Measurements from ENCODE around the gene GPATCH4. TPM values are rescaled to one million over a fixed set of nuclear protein-coding genes. Genes with fewer than 3 reads are reported as not detected.

The GPATCH4 gene
- total and polyA plus RNA-seq, 2 donors (not counting 1 experiment from before 2014, with no cell fraction given): 11.3 to 38.3 TPM

DNA sequence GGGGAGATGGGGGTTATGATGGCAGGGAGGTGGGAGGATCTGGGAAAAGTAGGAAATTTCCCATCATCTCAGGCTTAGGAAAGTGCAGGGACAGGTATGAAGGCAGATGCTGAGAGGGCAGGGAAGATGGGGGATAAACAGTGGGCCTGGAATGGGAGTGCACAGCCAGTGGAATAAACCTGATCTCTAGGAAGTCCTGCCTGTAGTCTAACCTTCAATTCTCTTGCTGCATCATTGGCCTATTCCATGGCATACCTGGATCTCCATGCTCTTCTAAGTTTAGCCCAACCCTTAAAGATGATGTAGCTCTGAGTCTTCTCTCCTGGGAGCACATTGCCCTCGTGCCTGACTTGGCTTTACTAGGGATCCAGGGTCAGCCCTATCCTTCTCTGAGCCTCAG, 43.4 kb upstream of the GPATCH4 start:
- H3K4me2 ChIP-seq (replicated peaks; ENCODE audit: low read depth, low read length, poor library complexity, severe bottlenecking): no peak overlapping the region
- H3K9ac ChIP-seq (ENCODE audit: low read length): no peak overlapping the region
- ATAC-seq (ENCODE audit: low read depth) (no peak), DNase-seq (no peak)
- H3K36me3 ChIP-seq (replicated peaks in 1 of 2; ENCODE audit: control extremely low read depth in 1 of 2, control insufficient read depth in 1 of 2, extremely low read depth in 1 of 2, insufficient read depth in 2 of 2, low read length in 1 of 2): no peaks in the 10 kb centered on the region
- peaks cover 0 to 87% (median 55%) of the 10 kb centered on the region in 4 experiments for H3K27me3 ChIP-seq (replicated peaks in 1 of 4; ENCODE audit: control extremely low read depth in 1 of 4, control insufficient read depth in 3 of 4, insufficient read depth in 4 of 4, low read length in 3 of 4)
- peaks cover 0 to 6% (median 0%) of the 10 kb centered on the region in 3 donors for H3K9me3 ChIP-seq (ENCODE audit: control extremely low read depth in 1 of 3, control insufficient read depth in 2 of 3, insufficient read depth in 1 of 3, low read length in 2 of 3)
- H3K4me1 Mint-ChIP-seq: peaks cover 23% of the 10 kb centered on the region
- H3K9me3 Mint-ChIP-seq (ENCODE audit: insufficient read depth): no peaks in the 10 kb centered on the region
- H3K27me3 Mint-ChIP-seq: peaks cover 81% of the 10 kb centered on the region
- TF ChIP-seq, protein P1, sequence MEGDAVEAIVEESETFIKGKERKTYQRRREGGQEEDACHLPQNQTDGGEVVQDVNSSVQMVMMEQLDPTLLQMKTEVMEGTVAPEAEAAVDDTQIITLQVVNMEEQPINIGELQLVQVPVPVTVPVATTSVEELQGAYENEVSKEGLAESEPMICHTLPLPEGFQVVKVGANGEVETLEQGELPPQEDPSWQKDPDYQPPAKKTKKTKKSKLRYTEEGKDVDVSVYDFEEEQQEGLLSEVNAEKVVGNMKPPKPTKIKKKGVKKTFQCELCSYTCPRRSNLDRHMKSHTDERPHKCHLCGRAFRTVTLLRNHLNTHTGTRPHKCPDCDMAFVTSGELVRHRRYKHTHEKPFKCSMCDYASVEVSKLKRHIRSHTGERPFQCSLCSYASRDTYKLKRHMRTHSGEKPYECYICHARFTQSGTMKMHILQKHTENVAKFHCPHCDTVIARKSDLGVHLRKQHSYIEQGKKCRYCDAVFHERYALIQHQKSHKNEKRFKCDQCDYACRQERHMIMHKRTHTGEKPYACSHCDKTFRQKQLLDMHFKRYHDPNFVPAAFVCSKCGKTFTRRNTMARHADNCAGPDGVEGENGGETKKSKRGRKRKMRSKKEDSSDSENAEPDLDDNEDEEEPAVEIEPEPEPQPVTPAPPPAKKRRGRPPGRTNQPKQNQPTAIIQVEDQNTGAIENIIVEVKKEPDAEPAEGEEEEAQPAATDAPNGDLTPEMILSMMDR (IDR thresholded peaks at IDR 0.05): no peak
- TF ChIP-seq EZH2 (IDR thresholded peaks at IDR 0.05; ENCODE audit: borderline replicate concordance, insufficient read depth, low read depth, low read length, poor library complexity, severe bottlenecking): no peak
- H3K4me3 ChIP-seq (ENCODE audit: control extremely low read depth in 1 of 5, extremely low read depth in 1 of 5, insufficient read depth in 1 of 5, low read depth in 2 of 5, low read length in 4 of 5): no peak overlapping the region
- ChIA-PET POLR2A (interaction anchor here (0.6 kb wide), 1 partner anchor 190 kb away, joined by 4 read pairs; no protein-coding TSS in a partner anchor), CTCF (interaction anchor here (1.5 to 4.6 kb wide), 4 partner anchors 13 to 45 kb away, joined by 4 to 29 read pairs (median 5); no protein-coding TSS in a partner anchor)
- intact Hi-C loops (cut with micrococcal nuclease): no loop called here
- H3K27ac ChIP-seq (ENCODE audit: low read length in 2 of 2): no peak overlapping the region
- no CpG with 5 or more reads among the region's 1 CpG for WGBS (ENCODE audit: insufficient coverage)
- H2AFZ ChIP-seq (ENCODE audit: insufficient read depth, low read depth, low read length, poor library complexity, severe bottlenecking): no peak overlapping the region
- H3K4me1 ChIP-seq (ENCODE audit: control insufficient read depth in 2 of 2, insufficient read depth in 2 of 2, low read length in 2 of 2): peaks cover 24 to 28% of the 10 kb centered on the region in 2 donors
- no peaks in the 10 kb centered on the region for H4K20me1 ChIP-seq (ENCODE audit: control insufficient read depth, insufficient read depth, low read length, poor library complexity, severe bottlenecking)
- no peaks in the 10 kb centered on the region for H3K79me2 ChIP-seq (ENCODE audit: control insufficient read depth, insufficient read depth, low read length)
- H3K4me3 Mint-ChIP-seq: no peak overlapping the region
- no peak overlapping the region for H3K27ac Mint-ChIP-seq

DNA sequence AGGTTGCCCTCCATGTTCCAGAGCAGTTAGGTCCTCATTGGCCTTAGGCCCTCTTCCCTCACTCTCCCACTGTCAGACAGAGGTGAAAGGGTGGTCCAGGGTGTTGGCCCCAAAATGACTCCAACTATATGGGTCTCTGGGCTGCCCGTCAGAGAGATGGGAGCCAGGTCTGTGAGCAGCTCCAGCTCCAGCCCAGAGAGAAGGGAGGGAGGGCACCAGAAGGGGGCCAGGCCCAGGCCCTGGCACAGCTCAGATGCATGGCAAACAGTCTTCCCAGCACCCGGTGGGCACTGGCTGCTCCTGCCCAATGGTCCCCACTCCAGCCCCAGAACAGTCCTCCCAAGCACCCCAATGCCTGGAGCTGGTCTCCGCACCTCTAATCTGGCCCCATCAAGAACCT, 42.9 kb upstream of the GPATCH4 start:
- H3K27me3 ChIP-seq (replicated peaks in 1 of 4; ENCODE audit: control extremely low read depth in 1 of 4, control insufficient read depth in 3 of 4, insufficient read depth in 4 of 4, low read length in 3 of 4): peaks cover 0 to 87% (median 55%) of the 10 kb centered on the region in 4 experiments
- 80% methylated on average over 3 of the region's 3 CpGs for WGBS (ENCODE audit: insufficient coverage)

More for the DNA sequence above, 42.9 kb upstream of the GPATCH4 start:
- H3K9me3 ChIP-seq (ENCODE audit: control extremely low read depth in 1 of 3, control insufficient read depth in 2 of 3, insufficient read depth in 1 of 3, low read length in 2 of 3): peaks cover 0 to 6% (median 0%) of the 10 kb centered on the region in 3 donors
- ATAC-seq (ENCODE audit: low read depth) (no peak), DNase-seq (no peak)
- H3K79me2 ChIP-seq (ENCODE audit: control insufficient read depth, insufficient read depth, low read length): no peaks in the 10 kb centered on the region
- H3K36me3 ChIP-seq (replicated peaks in 1 of 2; ENCODE audit: control extremely low read depth in 1 of 2, control insufficient read depth in 1 of 2, extremely low read depth in 1 of 2, insufficient read depth in 2 of 2, low read length in 1 of 2): no peaks in the 10 kb centered on the region
- H4K20me1 ChIP-seq (ENCODE audit: control insufficient read depth, insufficient read depth, low read length, poor library complexity, severe bottlenecking): no peaks in the 10 kb centered on the region
- ChIA-PET POLR2A (no interaction called here), CTCF (interaction anchor here (1.2 to 4.6 kb wide), 5 partner anchors 14 to 45 kb away, joined by 3 to 29 read pairs (median 5); no protein-coding TSS in a partner anchor)
- TF ChIP-seq, protein P1 (IDR thresholded peaks at IDR 0.05): no peak
- TF ChIP-seq EZH2 (IDR thresholded peaks at IDR 0.05; ENCODE audit: borderline replicate concordance, insufficient read depth, low read depth, low read length, poor library complexity, severe bottlenecking): no peak
- Mint-ChIP-seq H3K4me3 (no peak overlapping the region), H3K27me3 (peaks cover 83% of the 10 kb centered on the region), H3K9me3 (ENCODE audit: insufficient read depth) (no peaks in the 10 kb centered on the region), H3K4me1 (peaks cover 23% of the 10 kb centered on the region), H3K27ac (peak overlapping the region; percentile 6)
- no peak overlapping the region for H3K4me3 ChIP-seq (ENCODE audit: control extremely low read depth in 1 of 5, extremely low read depth in 1 of 5, insufficient read depth in 1 of 5, low read depth in 2 of 5, low read length in 4 of 5)
- intact Hi-C loops (cut with micrococcal nuclease): no loop called here
- no peak overlapping the region for H3K4me2 ChIP-seq (replicated peaks; ENCODE audit: low read depth, low read length, poor library complexity, severe bottlenecking)
- H3K4me1 ChIP-seq (ENCODE audit: control insufficient read depth in 2 of 2, insufficient read depth in 2 of 2, low read length in 2 of 2): peaks cover 24 to 28% of the 10 kb centered on the region in 2 donors
- no peak overlapping the region for H3K9ac ChIP-seq (ENCODE audit: low read length)
- H2AFZ ChIP-seq (ENCODE audit: insufficient read depth, low read depth, low read length, poor library complexity, severe bottlenecking): no peak overlapping the region
- H3K27ac ChIP-seq (ENCODE audit: low read length in 2 of 2): no peak overlapping the region
